K562 (cell line): ENCODE data around the gene FASTK. TPM values are rescaled to one million over a fixed set of nuclear protein-coding genes. Genes with fewer than 3 reads are reported as not detected.

Experiments used
- FIP1L1 ChIP-seq: fragments of 200-400 bp; formaldehyde crosslinking; IDR thresholded peaks from 2 replicates; pipeline ENCODE4 v1.6.1; 2018; ENCODE audit warnings: mild to moderate bottlenecking, low read depth, low read length; ENCODE audit not compliant: poor library complexity, severe bottlenecking
- NCOR1 ChIP-seq: fragments of 450-650 bp; IDR thresholded peaks from 2 replicates; pipeline ENCODE4 v1.6.1; 2016; ENCODE audit warnings: mild to moderate bottlenecking, moderate library complexity
- SIN3A ChIP-seq, 2 experiments: fragments of 150-350 bp in 1 of 2; IDR thresholded peaks; 2 replicates each; pipeline ENCODE4 v1.6.1; 2011 to 2016; ENCODE audit warnings: borderline replicate concordance in 2 of 2, low read depth in 2 of 2, low read length in 2 of 2, mild to moderate bottlenecking in 2 of 2, moderate library complexity in 2 of 2; ENCODE audit not compliant: control insufficient read depth in 1 of 2
- XRCC5 ChIP-seq: fragments of 200-400 bp; formaldehyde crosslinking; IDR thresholded peaks from 2 replicates; pipeline ENCODE4 v1.6.1; 2017; ENCODE audit warnings: low read depth, mild to moderate bottlenecking, low read length
- ZBTB17 ChIP-seq: fragments of 450-650 bp; formaldehyde crosslinking; IDR thresholded peaks from 2 replicates; pipeline ENCODE4 v1.4.0; 2020; ENCODE audit warnings: mild to moderate bottlenecking
- ZNF318 ChIP-seq, 2 experiments: fragments of 450-650 bp; IDR thresholded peaks; 2 replicates each; pipeline ENCODE4 v1.6.1; 2016; ENCODE audit warnings: mild to moderate bottlenecking in 2 of 2, borderline replicate concordance in 1 of 2, low read depth in 1 of 2, moderate library complexity in 1 of 2
- ZNF408 ChIP-seq: fragments of 250-450 bp; sonication (Bioruptor Pico); IDR thresholded peaks from 2 replicates; pipeline ENCODE4 v1.4.0; 2020; ENCODE audit warnings: low read depth, mild to moderate bottlenecking, moderate library complexity
- ZNF511 ChIP-seq: sonication (generic); formaldehyde crosslinking; IDR thresholded peaks from 2 replicates; pipeline ENCODE4 v1.8.0; 2022; ENCODE audit warnings: mild to moderate bottlenecking, missing genetic modification reagents
- ZNF609 ChIP-seq: sonication (generic); formaldehyde crosslinking; IDR thresholded peaks from 2 replicates; pipeline ENCODE4 v1.8.1; 2023; ENCODE audit warnings: missing genetic modification reagents, mild to moderate bottlenecking, borderline replicate concordance
- polyA plus RNA-seq, 8 experiments: library from polyadenylated mRNA; depleted of rRNA in 4 of 8; stranded (reverse) in 5 of 8; unstranded in 3 of 8; fragments of >200 nt; fragmentation: Nextera tagmentation in 2 of 8; fragmentation: Illumina TruSeq in 1 of 8; extraction: Ambion mirVana in 2 of 8; extraction: Trizol in 1 of 8; gene quantifications; 2 replicates each; pipeline versions ENCODE4 v1.2.1 to v1.2.3, GENCODE V29; 2011 to 2014; ENCODE audit warnings: inconsistent platforms in 1 of 8, missing spikeins in 1 of 8
- total RNA-seq, 7 experiments: library from RNA; depleted of rRNA in 6 of 7; stranded (reverse); fragments of >200 nt in 6 of 7; fragmentation: Illumina TruSeq in 2 of 7; extraction: Trizol in 2 of 7; gene quantifications; 2 replicates each; pipeline versions ENCODE4 v1.2.1 to v1.2.3, GENCODE V29; 2011 to 2021; ENCODE audit warnings: low replicate concordance in 1 of 7
- TF ChIP-seq, protein P1 (sequence below), 2 experiments: fragments of 200-800 bp in 1 of 2; sonication (Bioruptor generic) in 1 of 2; sonication (generic) in 1 of 2; formaldehyde crosslinking in 1 of 2; IDR thresholded peaks in 1 of 2; conservative IDR thresholded peaks in 1 of 2; 2 replicates each; pipeline versions ENCODE4 v1.5.0 to v1.6.1; 2016 to 2020; ENCODE audit warnings: missing compliant biosample characterization in 1 of 2, missing genetic modification characterization in 1 of 2, missing genetic modification reagents in 1 of 2

The FASTK gene
- total and polyA plus RNA-seq, 9 of the 15 experiments (the other 6 are each of a cell fraction or from before 2014, with no cell fraction given), result 0.51 to 150 (median 48.2) TPM

GRCh38 chr7:151110941-151111645 lies 30.5 kb upstream of the FASTK start (continued):
- TF ChIP-seq ZNF318 (IDR thresholded peaks at IDR 0.05; ENCODE audit: borderline replicate concordance in 1 of 2, low read depth in 1 of 2) (no peak), XRCC5 (peak; percentile 35; the same call in 1 of the 2 replicates), ZBTB17 (CRISPR knock-in tag) (no peak), NCOR1 (no peak), SIN3A (IDR thresholded peaks at IDR 0.05; ENCODE audit: borderline replicate concordance in 2 of 2, control insufficient read depth in 1 of 2, low read depth in 2 of 2, low read length in 2 of 2) (no peak), FIP1L1 (no peak), ZNF609 (CRISPR knock-in tag) (no peak), ZNF408 (CRISPR knock-in tag) (no peak), ZNF511 (CRISPR knock-in tag) (no peak)
- TF ChIP-seq, protein P1, sequence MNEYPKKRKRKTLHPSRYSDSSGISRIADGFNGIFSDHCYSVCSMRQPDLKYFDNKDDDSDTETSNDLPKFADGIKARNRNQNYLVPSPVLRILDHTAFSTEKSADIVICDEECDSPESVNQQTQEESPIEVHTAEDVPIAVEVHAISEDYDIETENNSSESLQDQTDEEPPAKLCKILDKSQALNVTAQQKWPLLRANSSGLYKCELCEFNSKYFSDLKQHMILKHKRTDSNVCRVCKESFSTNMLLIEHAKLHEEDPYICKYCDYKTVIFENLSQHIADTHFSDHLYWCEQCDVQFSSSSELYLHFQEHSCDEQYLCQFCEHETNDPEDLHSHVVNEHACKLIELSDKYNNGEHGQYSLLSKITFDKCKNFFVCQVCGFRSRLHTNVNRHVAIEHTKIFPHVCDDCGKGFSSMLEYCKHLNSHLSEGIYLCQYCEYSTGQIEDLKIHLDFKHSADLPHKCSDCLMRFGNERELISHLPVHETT (CRISPR knock-in tag; conservative IDR thresholded peaks at IDR 0.05 in 1 of 2, IDR thresholded peaks at IDR 0.05 in 1 of 2), result no peak
